GM23248 (cell line): ENCODE data around the gene OSER1. TPM values are rescaled to one million over a fixed set of nuclear protein-coding genes. Genes with fewer than 3 reads are reported as not detected.

Experiments used
- DNase-seq: peaks from one replicate; pipeline ENCODE4 v3.0.0-alpha.2; 2015
- H2AFZ ChIP-seq: fragments of 200-600 bp; sonication (generic); 2 replicates; pipeline ENCODE4 v1.6.1; 2016; ENCODE audit warnings: antibody characterized with exemption
- H3F3A ChIP-seq: fragments of 200-600 bp; sonication (generic); 2 replicates; pipeline ENCODE4 v1.6.1; 2016; ENCODE audit warnings: mild to moderate bottlenecking, antibody characterized with exemption, mixed run types; ENCODE audit not compliant: insufficient read depth
- H3K27ac ChIP-seq: fragments of 200-600 bp; sonication (generic); 2 replicates; pipeline ENCODE4 v1.5.1; 2016; ENCODE audit warnings: mild to moderate bottlenecking
- H3K27me3 ChIP-seq: fragments of 200-600 bp; sonication (generic); replicated peaks from 2 replicates; pipeline ENCODE4 v1.6.1; 2016; ENCODE audit warnings: mild to moderate bottlenecking; ENCODE audit not compliant: insufficient read depth
- H3K36me3 ChIP-seq: fragments of 200-600 bp; sonication (generic); 2 replicates; pipeline ENCODE4 v1.6.1; 2016; ENCODE audit warnings: low read depth, mild to moderate bottlenecking
- H3K4me1 ChIP-seq: fragments of 200-600 bp; sonication (generic); 2 replicates; pipeline ENCODE4 v1.6.1; 2016; ENCODE audit warnings: mild to moderate bottlenecking; ENCODE audit not compliant: insufficient read depth
- H3K4me2 ChIP-seq: fragments of 200-600 bp; sonication (generic); one replicate; pipeline ENCODE4 v1.6.1; 2016; ENCODE audit warnings: mild to moderate bottlenecking; ENCODE audit not compliant: unreplicated experiment
- H3K4me3 ChIP-seq: fragments of 200-600 bp; sonication (generic); 2 replicates; pipeline ENCODE4 v1.5.1; 2016; ENCODE audit warnings: mild to moderate bottlenecking
- H3K79me2 ChIP-seq: fragments of 200-600 bp; sonication (generic); 2 replicates; pipeline ENCODE4 v1.6.1; 2016; ENCODE audit warnings: mild to moderate bottlenecking; ENCODE audit not compliant: insufficient read depth
- H3K9ac ChIP-seq: fragments of 200-600 bp; sonication (generic); 2 replicates; pipeline ENCODE4 v1.6.1; 2016; ENCODE audit warnings: mild to moderate bottlenecking
- H3K9me2 ChIP-seq: fragments of 200-600 bp; sonication (generic); 2 replicates; pipeline ENCODE4 v1.6.1; 2016; ENCODE audit warnings: mixed run types, mild to moderate bottlenecking, moderate library complexity; ENCODE audit not compliant: insufficient read depth
- H3K9me3 ChIP-seq: fragments of 200-600 bp; sonication (generic); one replicate; pipeline ENCODE4 v1.6.1; 2017; ENCODE audit warnings: low read depth
- H4K20me1 ChIP-seq: fragments of 200-600 bp; sonication (generic); 2 replicates; pipeline ENCODE4 v1.6.0; 2016; ENCODE audit not compliant: insufficient read depth
- EZH2 ChIP-seq: fragments of 200-600 bp; sonication (generic); IDR thresholded peaks from 2 replicates; pipeline ENCODE4 v1.6.1; 2018; ENCODE audit warnings: antibody characterized with exemption, mild to moderate bottlenecking; ENCODE audit not compliant: insufficient read depth, poor library complexity, severe bottlenecking
- EZH2phosphoT487 ChIP-seq: fragments of 200-600 bp; sonication (generic); IDR thresholded peaks from 2 replicates; pipeline ENCODE4 v1.6.1; 2018; ENCODE audit warnings: antibody characterized with exemption, moderate library complexity, mild to moderate bottlenecking, low read depth; ENCODE audit not compliant: insufficient read depth
- WGBS, 2 experiments: methylation state at CpG; one replicate each; pipeline ENCODE4 v1.1.6; 2015 to 2017; ENCODE audit warnings: low lambda C conversion rate in 2 of 2, low coverage in 1 of 2; ENCODE audit errors: missing lambda C conversion rate in 2 of 2; 5-methylcytosine and 5-hydroxymethylcytosine counted together
- in situ Hi-C: fragments of 300-500 bp; cut with MboI; formaldehyde crosslinking; loops from 2 replicates; pipeline ENCODE4 v1.15.0; 2020
- polyA plus RNA-seq: library from polyadenylated mRNA; unstranded; fragments of >200 nt; fragmentation: Nextera tagmentation; extraction: Ambion mirVana; gene quantifications from 2 replicates; pipeline ENCODE4 v1.2.1, GENCODE V29; 2016
- total RNA-seq: library from RNA; depleted of rRNA; stranded (reverse); fragments of >200 nt; shearing (Covaris generic); gene quantifications from 2 replicates; pipeline ENCODE4 v1.2.3, GENCODE V29; 2014; rRNA removed

OSER1 gene
- total and polyA plus RNA-seq, 2 experiments from 2014 or later, result 36.2 to 43.8 TPM

DNA sequence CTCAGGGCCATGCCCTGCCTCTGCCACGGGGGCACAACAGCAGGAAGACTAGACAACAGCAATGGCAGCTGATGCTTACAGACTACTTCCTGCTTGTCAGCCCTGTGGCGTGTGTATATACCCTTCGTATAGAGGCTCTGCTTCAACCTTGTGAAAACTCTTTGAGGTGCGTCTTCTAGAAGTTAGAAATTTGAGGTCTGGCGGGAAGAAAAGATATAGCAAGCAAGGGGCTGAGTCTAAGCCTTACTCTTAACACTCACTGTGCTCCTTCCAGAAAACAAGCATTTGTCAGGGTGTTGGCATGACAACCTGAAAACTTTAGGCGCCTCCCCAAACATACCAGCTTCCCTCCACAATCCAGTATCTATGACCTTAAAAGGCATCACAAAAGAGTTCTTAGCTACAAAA is 56.9 kb downstream of the OSER1 start:
- H3K36me3 ChIP-seq, result 0 out of 2 replicates have a peak, but pooled peaks cover 3% of the 10 kb centered on the region
- H3K27me3 ChIP-seq, result no peaks in the 10 kb centered on the region
- H2AFZ ChIP-seq, result peak overlapping the region; percentile 51
- H3K4me2 ChIP-seq, result peak overlapping the region; percentile 65
- H3K9me2 ChIP-seq, result no peaks in the 10 kb centered on the region
- peak overlapping the region; percentile 59 for H3K27ac ChIP-seq
- WGBS, 2 experiments, result 52 to 55% methylated on average over 6 of the region's 6 CpGs
- in situ Hi-C loops, result no loop called here
- H3K4me3 ChIP-seq, result no peak overlapping the region
- H3K9me3 ChIP-seq, result no peaks in the 10 kb centered on the region
- peaks cover 11% of the 10 kb centered on the region; the same call in 1 of the 2 replicates for H3F3A ChIP-seq
- H3K9ac ChIP-seq, result 0 out of 2 replicates have a peak overlapping the region, but pooled peaks have one; percentile 13
- H4K20me1 ChIP-seq, result no peaks in the 10 kb centered on the region
- peak; percentile 68 for DNase-seq
- peaks cover 19% of the 10 kb centered on the region for H3K4me1 ChIP-seq
- no peaks in the 10 kb centered on the region for H3K79me2 ChIP-seq
- TF ChIP-seq EZH2phosphoT487 (no peak), EZH2 (no peak)

DNA sequence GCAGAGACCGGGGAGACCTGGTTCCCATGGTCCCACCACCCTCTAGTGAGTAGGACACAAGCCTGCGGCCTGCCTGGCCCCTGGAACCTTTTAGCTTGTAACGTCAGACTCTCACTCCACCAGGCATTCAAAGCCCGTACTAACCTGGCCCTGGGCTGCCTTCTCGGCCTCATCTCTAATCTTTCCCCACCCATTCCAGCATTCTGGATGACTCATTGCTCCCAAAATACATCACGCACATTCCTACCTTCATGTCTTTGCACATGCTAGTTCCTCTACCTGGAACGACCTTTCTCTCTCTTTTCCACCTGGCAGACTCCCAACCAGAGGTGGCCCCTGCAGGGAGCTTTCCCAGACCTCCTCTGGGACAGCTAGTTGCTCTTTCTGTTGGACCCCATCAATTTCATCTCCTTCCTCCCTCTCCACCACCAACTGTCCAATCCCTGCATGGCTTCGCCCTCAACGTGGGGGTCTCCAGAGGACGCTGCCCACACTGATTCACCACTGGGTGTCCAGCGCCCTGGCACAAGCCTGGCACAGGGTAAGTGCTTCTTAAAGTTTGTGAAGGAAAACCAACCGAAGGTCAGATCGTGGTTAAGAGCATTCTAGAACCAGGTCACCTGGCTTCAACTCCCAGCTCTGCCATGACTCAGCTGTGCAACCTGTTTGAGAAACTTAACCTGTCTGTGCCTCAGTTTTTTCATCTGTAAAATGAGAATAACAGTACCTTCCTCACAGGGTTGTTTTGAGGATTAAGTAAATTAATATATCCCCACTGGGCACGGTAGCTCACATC is 58.8 kb downstream of the OSER1 start:
- H3K36me3 ChIP-seq, result 0 out of 2 replicates have a peak, but pooled peaks cover 3% of the 10 kb centered on the region
- H3K27me3 ChIP-seq, result no peaks in the 10 kb centered on the region
- H3K4me1 ChIP-seq, result peaks cover 19% of the 10 kb centered on the region
- TF ChIP-seq EZH2phosphoT487 (no peak), EZH2 (no peak)
- DNase-seq, result no peak
- no peak overlapping the region for H3K9ac ChIP-seq
- no peak overlapping the region for H3K4me3 ChIP-seq
- H2AFZ ChIP-seq, result no peak overlapping the region
- no peaks in the 10 kb centered on the region for H3K79me2 ChIP-seq
- no peaks in the 10 kb centered on the region for H3K9me2 ChIP-seq
- peaks cover 11% of the 10 kb centered on the region; the same call in 1 of the 2 replicates for H3F3A ChIP-seq
- WGBS, 2 experiments, result 72 to 77% methylated on average over 14 of the region's 14 CpGs
- no peaks in the 10 kb centered on the region for H3K9me3 ChIP-seq
- in situ Hi-C loops, result no loop called here
- no peaks in the 10 kb centered on the region for H4K20me1 ChIP-seq
- no peak overlapping the region for H3K4me2 ChIP-seq
- no peak overlapping the region for H3K27ac ChIP-seq

GRCh38 chr20:44146272-44146671 is 64.3 kb downstream of the OSER1 start:
- Histone ChIP-seq H3K27ac (no peak overlapping the region), H3K9me2 (no peaks in the 10 kb centered on the region), H3K36me3 (0 out of 2 replicates have a peak, but pooled peaks cover 3% of the 10 kb centered on the region), H3K4me1 (no peaks in the 10 kb centered on the region), H3K79me2 (no peaks in the 10 kb centered on the region), H3F3A (no peaks in the 10 kb centered on the region), H3K9ac (no peak overlapping the region), H4K20me1 (no peaks in the 10 kb centered on the region), H3K9me3 (no peaks in the 10 kb centered on the region), H2AFZ (no peak overlapping the region), H3K4me2 (no peak overlapping the region), H3K4me3 (no peak overlapping the region), H3K27me3 (no peaks in the 10 kb centered on the region)
- in situ Hi-C loops, result no loop called here
- 61 to 62% methylated on average over 4 of the region's 4 CpGs for WGBS, 2 experiments
- TF ChIP-seq EZH2phosphoT487, result no peak
- TF ChIP-seq EZH2, result no peak
- no peak for DNase-seq

Other genes with a start within 250 kb of the OSER1 start
- 7.8 and 9.7 TPM in 2 replicates for gene JPH2, start 23.6 kb downstream of the OSER1 start, total RNA-seq
- gene JPH2, start 23.6 kb downstream of the OSER1 start, polyA plus RNA-seq, result 1.6 and 1.8 TPM in 2 replicates
- gene GDAP1L1, start 36.5 kb upstream of the OSER1 start, total RNA-seq, result not detected in 2 replicates
- gene GDAP1L1, start 36.5 kb upstream of the OSER1 start, polyA plus RNA-seq, result not detected in 2 replicates
- 8.9 and 9.9 TPM in 2 replicates for gene FITM2, start 100.4 kb upstream of the OSER1 start, total RNA-seq
- gene FITM2, start 100.4 kb upstream of the OSER1 start, polyA plus RNA-seq, result 6.5 and 7.1 TPM in 2 replicates
- not detected in 2 replicates for gene R3HDML, start 126.3 kb upstream of the OSER1 start, total RNA-seq
- not detected in 2 replicates for gene R3HDML, start 126.3 kb upstream of the OSER1 start, polyA plus RNA-seq
- gene HNF4A, start 144.9 kb upstream of the OSER1 start, total RNA-seq, result not detected in 2 replicates
- not detected in 2 replicates for gene HNF4A, start 144.9 kb upstream of the OSER1 start, polyA plus RNA-seq